Lower leg skin (tissue), 3 donors: ENCODE results near the gene EMC8.

Experiments used
- POLR2A ChIP-seq, 2 donors: fragments of 450-650 bp; IDR thresholded peaks; one replicate each; pipeline ENCODE4 v1.6.1; 2016 to 2017; ENCODE audit warnings: antibody characterized with exemption in 2 of 2, mild to moderate bottlenecking in 1 of 2, moderate library complexity in 1 of 2
- TF ChIP-seq, protein P1 (sequence below), 3 donors: fragments of 450-650 bp; IDR thresholded peaks; one replicate each; pipeline ENCODE4 v1.5.1; 2016; ENCODE audit warnings: antibody characterized with exemption in 3 of 3, mild to moderate bottlenecking in 3 of 3, moderate library complexity in 2 of 3

DNA sequence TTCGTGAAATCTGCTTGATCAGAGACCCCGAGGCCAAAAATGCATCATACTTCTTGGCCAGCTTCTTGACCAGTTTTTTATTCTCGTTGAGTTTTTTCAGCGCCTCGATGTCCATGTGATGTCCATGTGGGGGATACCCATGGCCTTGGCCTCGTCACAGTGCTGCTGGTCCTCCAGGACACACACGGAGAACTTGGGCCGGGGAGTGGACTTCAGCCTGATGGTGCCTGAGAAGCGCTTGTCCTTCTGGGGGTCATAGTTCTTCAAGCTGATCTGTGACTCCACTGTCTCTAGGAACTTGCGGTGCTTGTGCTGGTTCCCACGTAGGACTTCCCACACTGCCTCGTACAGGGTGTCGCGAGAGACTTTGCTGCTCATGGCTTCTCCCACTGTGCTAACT, 16.8 kb upstream of the EMC8 start:
- no peak for TF ChIP-seq POLR2A (IDR thresholded peaks at IDR 0.05)
- TF ChIP-seq, protein P1, sequence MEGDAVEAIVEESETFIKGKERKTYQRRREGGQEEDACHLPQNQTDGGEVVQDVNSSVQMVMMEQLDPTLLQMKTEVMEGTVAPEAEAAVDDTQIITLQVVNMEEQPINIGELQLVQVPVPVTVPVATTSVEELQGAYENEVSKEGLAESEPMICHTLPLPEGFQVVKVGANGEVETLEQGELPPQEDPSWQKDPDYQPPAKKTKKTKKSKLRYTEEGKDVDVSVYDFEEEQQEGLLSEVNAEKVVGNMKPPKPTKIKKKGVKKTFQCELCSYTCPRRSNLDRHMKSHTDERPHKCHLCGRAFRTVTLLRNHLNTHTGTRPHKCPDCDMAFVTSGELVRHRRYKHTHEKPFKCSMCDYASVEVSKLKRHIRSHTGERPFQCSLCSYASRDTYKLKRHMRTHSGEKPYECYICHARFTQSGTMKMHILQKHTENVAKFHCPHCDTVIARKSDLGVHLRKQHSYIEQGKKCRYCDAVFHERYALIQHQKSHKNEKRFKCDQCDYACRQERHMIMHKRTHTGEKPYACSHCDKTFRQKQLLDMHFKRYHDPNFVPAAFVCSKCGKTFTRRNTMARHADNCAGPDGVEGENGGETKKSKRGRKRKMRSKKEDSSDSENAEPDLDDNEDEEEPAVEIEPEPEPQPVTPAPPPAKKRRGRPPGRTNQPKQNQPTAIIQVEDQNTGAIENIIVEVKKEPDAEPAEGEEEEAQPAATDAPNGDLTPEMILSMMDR (IDR thresholded peaks at IDR 0.05) = no peak
